ENCODE data around the gene HAPLN1.

DNA sequence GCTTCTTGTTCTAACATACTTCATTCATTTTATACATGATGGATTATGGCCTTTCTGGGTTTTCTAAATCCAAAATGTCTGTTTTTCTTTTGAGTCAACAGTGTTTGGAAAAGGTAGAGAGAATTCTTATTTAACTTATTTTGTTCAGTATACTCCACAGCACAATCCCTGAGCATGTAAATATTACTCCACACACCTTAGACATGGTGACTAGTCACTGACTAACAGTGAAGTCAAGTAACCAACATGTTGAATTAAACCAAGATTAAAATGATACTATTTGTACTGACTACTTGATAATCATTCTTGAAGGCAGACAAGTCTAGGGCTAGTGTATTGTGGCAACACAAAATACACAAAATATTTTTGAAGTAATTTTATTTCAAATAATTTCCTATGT is 55.0 kb downstream of the HAPLN1 start:
- TF ChIP-seq, protein P1, sequence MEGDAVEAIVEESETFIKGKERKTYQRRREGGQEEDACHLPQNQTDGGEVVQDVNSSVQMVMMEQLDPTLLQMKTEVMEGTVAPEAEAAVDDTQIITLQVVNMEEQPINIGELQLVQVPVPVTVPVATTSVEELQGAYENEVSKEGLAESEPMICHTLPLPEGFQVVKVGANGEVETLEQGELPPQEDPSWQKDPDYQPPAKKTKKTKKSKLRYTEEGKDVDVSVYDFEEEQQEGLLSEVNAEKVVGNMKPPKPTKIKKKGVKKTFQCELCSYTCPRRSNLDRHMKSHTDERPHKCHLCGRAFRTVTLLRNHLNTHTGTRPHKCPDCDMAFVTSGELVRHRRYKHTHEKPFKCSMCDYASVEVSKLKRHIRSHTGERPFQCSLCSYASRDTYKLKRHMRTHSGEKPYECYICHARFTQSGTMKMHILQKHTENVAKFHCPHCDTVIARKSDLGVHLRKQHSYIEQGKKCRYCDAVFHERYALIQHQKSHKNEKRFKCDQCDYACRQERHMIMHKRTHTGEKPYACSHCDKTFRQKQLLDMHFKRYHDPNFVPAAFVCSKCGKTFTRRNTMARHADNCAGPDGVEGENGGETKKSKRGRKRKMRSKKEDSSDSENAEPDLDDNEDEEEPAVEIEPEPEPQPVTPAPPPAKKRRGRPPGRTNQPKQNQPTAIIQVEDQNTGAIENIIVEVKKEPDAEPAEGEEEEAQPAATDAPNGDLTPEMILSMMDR (IDR thresholded peaks at IDR 0.05; ENCODE audit: poor library complexity) = no peak
- no peak for TF ChIP-seq EZH2phosphoT487 (IDR thresholded peaks at IDR 0.05; ENCODE audit: low read depth, severe bottlenecking, unreplicated experiment)
- no peak for TF ChIP-seq EZH2 (IDR thresholded peaks at IDR 0.05; ENCODE audit: borderline replicate concordance)
